Measurements from ENCODE around the gene COL20A1.
A peak's percentile ranks its signal among the peaks of the same experiment; 100 is the strongest.

COL20A1 gene

GRCh38 chr20:63279931-63280330 is 13.1 kb upstream of the COL20A1 start:
- Mint-ChIP-seq H3K27ac (no peak overlapping the region), H3K27me3 (no peaks in the 10 kb centered on the region), H3K9me3 (no peaks in the 10 kb centered on the region), H3K4me3 (no peak overlapping the region), H3K36me3 (peaks cover 12% of the 10 kb centered on the region), H3K4me1 (peaks cover 9% of the 10 kb centered on the region)
- DNase-seq = no peak
- CTCF ChIA-PET = interaction anchor here (0.7 to 0.8 kb wide), 2 partner anchors 35 to 53 kb away, joined by 3 to 5 read pairs; no protein-coding TSS in a partner anchor

- H3K27me3 Mint-ChIP-seq = no peaks in the 10 kb centered on the region
- peaks cover 5% of the 10 kb centered on the region for H3K4me1 Mint-ChIP-seq
- DNase-seq = no peak
- peak overlapping the region; percentile 33 for H3K27ac Mint-ChIP-seq
- H3K4me3 Mint-ChIP-seq = no peak overlapping the region
- H3K9me3 Mint-ChIP-seq = no peaks in the 10 kb centered on the region
- CTCF ChIA-PET = interaction anchor here (0.7 to 1.4 kb wide), 3 partner anchors 14 to 53 kb away, joined by 3 to 5 read pairs (median 3); no protein-coding TSS in a partner anchor
- H3K36me3 Mint-ChIP-seq = peaks cover 12% of the 10 kb centered on the region
Measured at GRCh38 chr20:63280371-63280770, 12.6 kb upstream of the COL20A1 start.

- peaks cover 4% of the 10 kb centered on the region for H3K4me1 Mint-ChIP-seq
- CTCF ChIA-PET = interaction anchor here (1.4 kb wide), 1 partner anchor 14 kb away, joined by 3 read pairs; no protein-coding TSS in a partner anchor
- no peaks in the 10 kb centered on the region for H3K27me3 Mint-ChIP-seq
- DNase-seq = no peak
- no peaks in the 10 kb centered on the region for H3K9me3 Mint-ChIP-seq
- no peak overlapping the region for H3K4me3 Mint-ChIP-seq
- no peak overlapping the region for H3K27ac Mint-ChIP-seq
- H3K36me3 Mint-ChIP-seq = peaks cover 15% of the 10 kb centered on the region
Measured at GRCh38 chr20:63280929-63281545, 11.9 kb upstream of the COL20A1 start.

GRCh38 chr20:63281742-63282665 is 11.0 kb upstream of the COL20A1 start:
- no peak overlapping the region for H3K27ac Mint-ChIP-seq
- CTCF ChIA-PET = interaction anchor here (1.4 kb wide), 1 partner anchor 13 kb away, joined by 3 read pairs; no protein-coding TSS in a partner anchor
- no peaks in the 10 kb centered on the region for H3K9me3 Mint-ChIP-seq
- H3K4me1 Mint-ChIP-seq = peaks cover 4% of the 10 kb centered on the region
- peaks cover 14% of the 10 kb centered on the region for H3K36me3 Mint-ChIP-seq
- no peaks in the 10 kb centered on the region for H3K27me3 Mint-ChIP-seq
- no peak for DNase-seq
- H3K4me3 Mint-ChIP-seq = no peak overlapping the region

GRCh38 chr20:63282946-63283345 is 10.0 kb upstream of the COL20A1 start:
- CTCF ChIA-PET = no interaction called here
- H3K4me1 Mint-ChIP-seq = peaks cover 4% of the 10 kb centered on the region
- H3K27ac Mint-ChIP-seq = no peak overlapping the region
- peaks cover 15% of the 10 kb centered on the region for H3K36me3 Mint-ChIP-seq
- no peak overlapping the region for H3K4me3 Mint-ChIP-seq
- no peaks in the 10 kb centered on the region for H3K9me3 Mint-ChIP-seq
- no peak for DNase-seq
- no peaks in the 10 kb centered on the region for H3K27me3 Mint-ChIP-seq

DNA sequence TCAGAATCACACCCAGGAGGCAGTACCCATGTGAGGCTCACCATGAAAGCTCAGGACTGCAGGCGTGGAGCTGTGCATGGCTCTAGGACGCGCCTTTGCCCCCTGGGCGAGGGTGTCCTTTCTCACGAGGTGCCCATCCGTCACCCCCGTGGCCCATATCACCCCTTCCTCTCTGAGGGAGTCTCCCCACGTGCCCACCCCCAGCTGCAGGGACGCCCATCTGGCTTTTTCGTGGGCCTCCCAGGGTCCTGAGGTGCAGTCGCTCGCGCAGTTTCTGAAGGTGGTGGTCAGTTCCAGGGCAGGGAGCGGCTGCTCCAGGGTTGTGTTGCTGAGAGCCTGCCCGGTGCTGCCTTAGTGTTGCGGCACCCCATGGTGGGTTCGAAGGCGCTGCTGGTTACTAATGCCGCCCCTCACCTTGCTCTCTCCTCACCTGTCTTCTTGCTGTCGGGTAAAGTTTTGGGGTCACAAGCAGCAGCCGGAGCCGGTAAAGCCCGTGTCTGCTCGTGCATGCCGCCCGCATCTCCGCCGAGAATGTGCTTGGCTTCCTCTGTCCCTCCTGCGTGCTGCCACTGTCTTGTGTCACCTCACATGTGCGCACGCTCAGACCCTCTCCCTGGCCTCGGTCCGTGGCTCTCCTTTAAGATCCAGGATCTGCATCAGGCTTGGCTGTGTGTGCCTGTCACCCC is 9.4 kb upstream of the COL20A1 start:
- CTCF ChIA-PET = no interaction called here
- peak overlapping the region; percentile 72 for H3K4me3 Mint-ChIP-seq
- peak overlapping the region; percentile 60 for H3K27ac Mint-ChIP-seq
- no peaks in the 10 kb centered on the region for H3K9me3 Mint-ChIP-seq
- peaks cover 4% of the 10 kb centered on the region for H3K4me1 Mint-ChIP-seq
- H3K27me3 Mint-ChIP-seq = no peaks in the 10 kb centered on the region
- DNase-seq = no peak
- peaks cover 14% of the 10 kb centered on the region for H3K36me3 Mint-ChIP-seq

DNA sequence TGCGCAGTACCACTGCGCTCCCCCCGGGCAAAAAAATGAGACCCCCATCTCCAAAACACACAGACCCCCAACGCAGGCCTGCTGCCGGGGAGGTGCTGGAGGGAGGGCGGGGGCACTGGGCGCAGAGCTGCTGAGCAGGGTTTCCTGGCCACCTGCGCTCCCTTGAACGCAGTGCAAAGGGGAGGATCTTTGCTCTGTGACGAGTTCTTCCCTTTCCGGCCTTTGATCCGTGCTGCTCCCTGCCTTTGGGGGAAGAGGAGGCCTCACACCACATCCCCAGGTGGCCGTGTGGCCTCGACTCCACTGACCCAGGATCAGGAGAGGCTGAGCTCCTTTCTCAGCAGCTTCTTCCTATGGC is 8.9 kb upstream of the COL20A1 start:
- H3K4me1 Mint-ChIP-seq = peaks cover 4% of the 10 kb centered on the region
- no peaks in the 10 kb centered on the region for H3K9me3 Mint-ChIP-seq
- peak overlapping the region; percentile 72 for H3K4me3 Mint-ChIP-seq
- H3K36me3 Mint-ChIP-seq = peaks cover 16% of the 10 kb centered on the region
- no peaks in the 10 kb centered on the region for H3K27me3 Mint-ChIP-seq
- CTCF ChIA-PET = no interaction called here
- peak overlapping the region; percentile 60 for H3K27ac Mint-ChIP-seq
- DNase-seq = peak; percentile 59

- Mint-ChIP-seq H3K27ac (peak overlapping the region; percentile 85), H3K27me3 (no peaks in the 10 kb centered on the region), H3K36me3 (peaks cover 14% of the 10 kb centered on the region), H3K4me3 (peak overlapping the region; percentile 72), H3K9me3 (no peaks in the 10 kb centered on the region), H3K4me1 (peaks cover 4% of the 10 kb centered on the region)
- CTCF ChIA-PET = no interaction called here
- DNase-seq = peak; percentile 36
Measured at GRCh38 chr20:63284544-63284949, 8.4 kb upstream of the COL20A1 start.

GRCh38 chr20:63284981-63285524 is 7.9 kb upstream of the COL20A1 start:
- Mint-ChIP-seq H3K4me3 (peak overlapping the region; percentile 72), H3K9me3 (no peaks in the 10 kb centered on the region), H3K36me3 (peaks cover 12% of the 10 kb centered on the region), H3K27ac (peak overlapping the region; percentile 85), H3K4me1 (peaks cover 4% of the 10 kb centered on the region), H3K27me3 (no peaks in the 10 kb centered on the region)
- DNase-seq = no peak
- CTCF ChIA-PET = no interaction called here

DNA sequence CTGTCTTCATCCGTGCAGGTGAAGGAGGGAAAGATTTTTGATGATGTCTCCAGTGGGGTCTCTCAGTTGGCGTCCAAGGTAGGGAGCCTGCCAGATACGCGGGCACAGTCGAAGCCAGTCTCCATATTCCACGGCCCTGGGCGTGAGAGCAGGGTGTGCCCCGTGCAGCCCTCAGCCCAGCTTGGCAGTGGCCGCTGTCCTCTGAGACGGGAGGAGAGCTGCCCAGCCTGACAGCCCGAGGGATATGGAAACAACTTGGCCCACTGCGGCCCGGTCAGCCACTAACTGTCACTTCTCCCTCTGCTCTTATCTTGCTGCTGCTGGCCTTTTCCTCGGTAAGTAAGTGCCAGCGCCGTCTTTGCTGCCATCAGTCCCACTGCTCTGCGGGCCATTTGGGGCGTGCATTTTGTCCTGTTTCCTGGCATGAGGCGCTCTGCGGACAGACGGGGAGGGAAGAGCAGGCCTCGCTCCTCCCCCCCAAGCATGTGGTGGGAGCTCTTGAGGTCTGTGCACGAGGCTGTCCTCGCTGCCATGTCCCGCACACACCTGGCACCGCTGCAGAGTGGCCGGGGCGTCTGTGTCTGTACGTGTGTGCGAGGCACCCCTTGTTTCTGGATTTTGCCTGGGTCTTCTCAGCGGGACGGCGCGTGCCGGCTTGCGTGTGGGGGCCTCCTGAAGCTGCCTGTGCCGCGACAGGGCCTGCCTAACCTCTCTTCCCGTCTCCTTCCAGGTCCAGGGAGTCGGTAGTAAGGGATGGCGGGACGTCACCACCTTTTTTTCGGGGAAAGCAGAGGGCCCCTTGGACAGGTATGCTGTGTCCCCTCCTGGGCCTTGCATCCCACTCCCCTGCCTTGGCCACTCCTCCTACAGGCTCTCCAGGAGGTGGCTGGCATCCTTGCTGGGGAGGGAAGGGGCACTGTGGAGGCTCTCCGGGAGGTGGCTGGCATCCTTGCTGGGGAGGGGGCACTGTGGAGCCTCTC is 7.1 kb upstream of the COL20A1 start:
- Mint-ChIP-seq H3K4me1 (peaks cover 4% of the 10 kb centered on the region), H3K27ac (peak overlapping the region; percentile 52), H3K4me3 (peak overlapping the region; percentile 35), H3K27me3 (no peaks in the 10 kb centered on the region), H3K36me3 (peaks cover 12% of the 10 kb centered on the region), H3K9me3 (no peaks in the 10 kb centered on the region)
- CTCF ChIA-PET = no interaction called here
- no peak for DNase-seq

DNA sequence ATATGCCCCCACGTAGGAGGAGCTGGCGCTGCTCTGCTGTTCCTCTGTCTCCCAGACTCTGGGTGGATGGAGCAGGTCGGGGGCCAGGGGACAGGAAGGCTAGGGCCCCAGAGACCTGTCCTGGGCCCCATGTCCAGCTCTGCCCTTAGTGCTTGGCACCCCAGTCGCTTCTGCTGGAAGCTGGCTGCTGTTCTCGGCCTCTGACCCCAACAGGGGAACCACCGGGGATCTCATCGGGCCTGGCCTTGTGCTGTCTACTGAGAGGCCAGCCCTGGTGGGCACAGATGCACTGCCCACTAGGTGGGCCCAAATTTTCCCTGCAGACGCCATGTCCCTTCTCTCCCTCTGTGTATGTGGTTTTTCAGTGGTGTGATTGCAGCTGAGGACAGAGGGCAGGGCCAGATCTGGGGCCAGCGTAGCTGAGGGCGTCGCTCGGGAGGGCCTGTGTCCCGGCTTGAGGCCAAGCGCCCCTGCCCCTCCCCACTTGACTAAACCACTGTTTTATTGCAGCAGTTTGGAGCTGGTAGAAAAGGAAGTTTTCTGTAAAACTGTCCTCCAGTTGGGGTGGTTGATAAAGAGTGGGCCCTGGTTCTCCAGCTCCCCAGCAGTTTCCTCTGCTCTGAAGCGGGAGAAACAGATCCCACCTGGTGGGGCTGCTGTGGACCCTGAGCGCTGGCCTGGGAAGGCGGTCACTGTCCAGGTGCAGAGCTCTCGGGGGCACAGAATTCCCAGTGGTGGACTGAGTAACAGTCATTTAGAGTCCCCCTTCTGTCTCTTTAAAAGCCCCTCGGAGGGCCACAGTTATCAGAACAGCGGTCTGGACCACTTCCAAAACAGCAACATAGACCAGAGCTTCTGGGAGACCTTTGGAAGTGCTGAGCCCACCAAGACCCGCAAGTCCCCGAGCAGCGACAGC is 5.9 kb upstream of the COL20A1 start:
- H3K4me3 Mint-ChIP-seq = no peak overlapping the region
- no peaks in the 10 kb centered on the region for H3K9me3 Mint-ChIP-seq
- peaks cover 12% of the 10 kb centered on the region for H3K36me3 Mint-ChIP-seq
- no peaks in the 10 kb centered on the region for H3K27me3 Mint-ChIP-seq
- peaks cover 4% of the 10 kb centered on the region for H3K4me1 Mint-ChIP-seq
- H3K27ac Mint-ChIP-seq = no peak overlapping the region
- CTCF ChIA-PET = no interaction called here
- no peak for DNase-seq

GRCh38 chr20:63287697-63288580 is 5.0 kb upstream of the COL20A1 start:
- peaks cover 4% of the 10 kb centered on the region for H3K4me1 Mint-ChIP-seq
- no peak for DNase-seq
- no peak overlapping the region for H3K27ac Mint-ChIP-seq
- H3K36me3 Mint-ChIP-seq = peaks cover 12% of the 10 kb centered on the region
- no peak overlapping the region for H3K4me3 Mint-ChIP-seq
- CTCF ChIA-PET = interaction anchor here (1.0 kb wide), 1 partner anchor 65 kb away, joined by 4 read pairs; no protein-coding TSS in a partner anchor
- no peaks in the 10 kb centered on the region for H3K9me3 Mint-ChIP-seq
- no peaks in the 10 kb centered on the region for H3K27me3 Mint-ChIP-seq
